Measurements from ENCODE around the gene GPR75.
"Not testable (repeated sequence)": the region's sequence is repeated elsewhere in the genome, so short reads cannot be mapped to it uniquely, and the experiment has no call there.

The GPR75 gene

DNA sequence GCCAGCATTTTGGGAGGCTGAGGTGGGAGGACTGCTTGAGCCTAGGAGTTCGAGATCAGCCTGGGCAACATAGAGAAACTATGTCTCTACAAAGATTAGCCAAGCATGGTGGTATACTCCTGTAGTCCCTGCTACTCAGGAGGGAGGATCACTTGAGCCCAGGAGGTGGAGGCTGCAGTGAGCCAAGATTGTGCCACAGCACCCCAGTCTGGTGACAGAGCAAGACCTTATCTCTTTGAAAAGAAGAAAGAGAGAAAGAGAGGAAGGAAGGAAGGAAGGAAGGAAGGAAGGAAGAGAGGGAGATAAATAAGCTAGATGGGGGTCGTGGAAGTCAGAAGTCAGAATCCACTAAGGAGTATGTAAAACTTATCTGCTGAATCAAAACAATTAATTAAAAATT, 16.2 kb downstream of the GPR75 start:
- in situ Hi-C loops (cut with MboI; ENCODE audit: low pct_unique_long_range_greater_than_20kb, low sequenced_read_pairs, unreplicated experiment), result no loop called here
- DNase-seq (ENCODE audit: low spot score), result no peak
- TF ChIP-seq, protein P1, sequence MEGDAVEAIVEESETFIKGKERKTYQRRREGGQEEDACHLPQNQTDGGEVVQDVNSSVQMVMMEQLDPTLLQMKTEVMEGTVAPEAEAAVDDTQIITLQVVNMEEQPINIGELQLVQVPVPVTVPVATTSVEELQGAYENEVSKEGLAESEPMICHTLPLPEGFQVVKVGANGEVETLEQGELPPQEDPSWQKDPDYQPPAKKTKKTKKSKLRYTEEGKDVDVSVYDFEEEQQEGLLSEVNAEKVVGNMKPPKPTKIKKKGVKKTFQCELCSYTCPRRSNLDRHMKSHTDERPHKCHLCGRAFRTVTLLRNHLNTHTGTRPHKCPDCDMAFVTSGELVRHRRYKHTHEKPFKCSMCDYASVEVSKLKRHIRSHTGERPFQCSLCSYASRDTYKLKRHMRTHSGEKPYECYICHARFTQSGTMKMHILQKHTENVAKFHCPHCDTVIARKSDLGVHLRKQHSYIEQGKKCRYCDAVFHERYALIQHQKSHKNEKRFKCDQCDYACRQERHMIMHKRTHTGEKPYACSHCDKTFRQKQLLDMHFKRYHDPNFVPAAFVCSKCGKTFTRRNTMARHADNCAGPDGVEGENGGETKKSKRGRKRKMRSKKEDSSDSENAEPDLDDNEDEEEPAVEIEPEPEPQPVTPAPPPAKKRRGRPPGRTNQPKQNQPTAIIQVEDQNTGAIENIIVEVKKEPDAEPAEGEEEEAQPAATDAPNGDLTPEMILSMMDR (IDR thresholded peaks at IDR 0.05; ENCODE audit: extremely low read depth, insufficient read depth, missing control alignments), result no peak

DNA sequence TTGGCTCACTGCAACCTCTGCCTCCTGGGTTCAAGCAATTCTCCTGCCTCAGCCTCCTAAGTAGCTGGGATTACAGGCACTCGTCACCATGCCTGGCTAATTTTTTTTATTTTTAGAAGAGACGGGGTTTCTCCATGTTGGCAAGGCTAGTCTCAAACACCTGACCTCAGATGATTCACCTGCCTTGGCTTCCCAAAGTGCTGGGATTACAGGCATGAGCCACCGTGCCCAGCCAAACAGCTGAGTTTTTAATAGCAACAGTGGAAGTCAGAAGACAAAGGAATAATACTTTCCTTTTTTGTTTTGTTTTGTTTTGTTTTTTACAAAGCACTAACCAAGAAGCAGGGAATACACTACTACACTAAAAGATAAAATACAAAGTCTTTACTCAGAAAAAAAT, 16.9 kb downstream of the GPR75 start:
- no peak for DNase-seq (ENCODE audit: low spot score)
- in situ Hi-C loops (cut with MboI; ENCODE audit: low pct_unique_long_range_greater_than_20kb, low sequenced_read_pairs, unreplicated experiment), result no loop called here

DNA sequence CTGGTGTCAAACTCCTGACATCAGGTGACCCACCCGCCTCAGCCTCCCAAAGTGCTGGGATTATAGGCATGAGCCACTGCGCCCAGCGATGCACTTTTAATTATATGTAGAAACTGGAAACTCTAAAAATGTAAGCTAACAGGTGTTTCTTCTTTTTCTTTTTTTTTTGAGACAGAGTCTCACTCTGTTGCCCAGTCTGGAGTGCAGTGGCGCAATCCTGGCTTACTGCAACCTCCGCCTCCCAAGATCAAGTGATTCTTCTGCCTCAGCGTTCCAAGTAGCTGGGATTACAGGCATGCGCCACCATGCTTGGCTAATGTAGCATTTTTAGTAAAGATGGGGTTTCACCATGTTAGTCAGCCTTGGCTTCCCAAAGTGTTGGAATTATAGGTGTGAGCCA, 18.1 kb downstream of the GPR75 start:
- DNase-seq (ENCODE audit: low spot score); in situ Hi-C loops (cut with MboI; ENCODE audit: low pct_unique_long_range_greater_than_20kb, low sequenced_read_pairs, unreplicated experiment): not testable (repeated sequence)

More for the DNA sequence above, 16.9 kb downstream of the GPR75 start:
- TF ChIP-seq, protein P1 (IDR thresholded peaks at IDR 0.05; ENCODE audit: extremely low read depth, insufficient read depth, missing control alignments), result no peak

DNA sequence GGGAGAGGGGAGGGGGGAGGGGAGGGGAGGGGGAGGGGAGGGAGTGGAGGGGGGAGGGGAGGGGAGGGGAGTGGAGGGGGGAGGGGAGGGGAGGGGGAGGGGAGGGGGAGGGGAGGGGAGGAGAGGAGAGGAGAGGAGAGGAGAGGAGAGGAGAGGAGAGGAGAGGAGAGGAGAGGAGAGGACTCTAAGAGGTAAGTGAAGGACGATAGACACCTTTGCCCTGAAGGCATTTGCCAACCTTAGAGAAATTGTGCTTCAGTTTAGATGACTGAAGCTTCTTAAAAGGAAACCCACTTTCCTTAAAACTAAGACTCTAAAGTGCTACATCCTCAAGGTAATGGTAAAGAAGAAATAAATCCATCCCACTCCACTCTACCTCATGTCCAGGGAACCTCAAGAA, 19.2 kb downstream of the GPR75 start:
- in situ Hi-C loops (cut with MboI; ENCODE audit: low pct_unique_long_range_greater_than_20kb, low sequenced_read_pairs, unreplicated experiment), result no loop called here
- no peak for DNase-seq (ENCODE audit: low spot score)

DNA sequence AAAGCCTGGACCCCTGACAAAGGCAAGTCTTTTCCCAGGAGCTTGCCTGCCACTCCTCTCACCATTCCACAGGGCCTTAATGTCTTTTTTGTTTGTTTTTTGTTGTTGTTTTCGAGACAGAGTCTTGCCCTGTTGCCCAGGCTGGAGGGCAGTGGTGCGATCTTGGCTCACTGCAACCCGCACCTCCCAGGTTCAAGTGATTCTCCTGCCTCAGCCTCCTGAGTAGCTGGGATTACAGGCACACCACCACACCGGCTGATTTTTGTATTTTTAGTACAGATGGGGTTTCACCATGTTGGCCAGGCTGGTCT, 29.8 kb downstream of the GPR75 start:
- DNase-seq (ENCODE audit: low spot score), result not testable (repeated sequence)

More for the DNA sequence above, 19.2 kb downstream of the GPR75 start:
- TF ChIP-seq, protein P1 (IDR thresholded peaks at IDR 0.05; ENCODE audit: extremely low read depth, insufficient read depth, missing control alignments), result no peak

DNA sequence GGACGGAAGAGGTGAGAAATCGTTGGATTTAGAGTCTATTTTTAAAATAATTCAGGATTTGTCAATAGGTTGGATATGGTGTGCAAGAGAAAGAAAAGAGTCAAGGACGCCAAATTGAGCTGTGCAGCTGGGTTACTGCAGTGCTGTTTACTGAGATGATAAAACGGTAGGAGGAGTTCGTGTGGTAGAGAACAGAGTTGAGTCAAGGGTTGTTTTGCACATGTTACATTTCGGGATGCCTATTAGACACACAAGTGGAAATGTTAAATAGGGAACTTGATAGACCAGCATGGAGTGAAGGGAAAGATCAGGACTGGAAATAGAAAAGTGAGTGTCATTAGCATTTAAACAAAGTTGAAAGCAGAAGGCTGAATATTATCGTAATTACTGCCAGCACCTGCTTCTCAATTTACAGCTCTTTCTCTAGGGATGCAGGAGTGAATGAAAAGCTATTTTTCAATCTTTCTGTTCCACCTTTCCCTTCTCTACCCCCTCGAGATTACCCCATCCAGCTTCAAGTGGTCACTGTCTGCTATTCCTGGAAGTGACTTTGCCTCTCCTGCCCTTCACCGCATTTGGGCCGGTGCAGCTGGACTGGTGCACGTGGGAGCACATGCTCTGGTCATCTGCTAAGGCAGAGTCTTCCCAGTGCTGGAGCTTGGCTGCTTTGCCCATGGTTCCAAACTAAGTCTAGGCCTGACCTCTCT, 30.3 kb downstream of the GPR75 start:
- no peak for DNase-seq (ENCODE audit: low spot score)
- TF ChIP-seq, protein P1 (IDR thresholded peaks at IDR 0.05; ENCODE audit: extremely low read depth, insufficient read depth, missing control alignments), result no peak
- in situ Hi-C loops (cut with MboI; ENCODE audit: low pct_unique_long_range_greater_than_20kb, low sequenced_read_pairs, unreplicated experiment), result no loop called here

More for the DNA sequence above, 29.8 kb downstream of the GPR75 start:
- in situ Hi-C loops (cut with MboI; ENCODE audit: low pct_unique_long_range_greater_than_20kb, low sequenced_read_pairs, unreplicated experiment), result not testable (repeated sequence)

DNA sequence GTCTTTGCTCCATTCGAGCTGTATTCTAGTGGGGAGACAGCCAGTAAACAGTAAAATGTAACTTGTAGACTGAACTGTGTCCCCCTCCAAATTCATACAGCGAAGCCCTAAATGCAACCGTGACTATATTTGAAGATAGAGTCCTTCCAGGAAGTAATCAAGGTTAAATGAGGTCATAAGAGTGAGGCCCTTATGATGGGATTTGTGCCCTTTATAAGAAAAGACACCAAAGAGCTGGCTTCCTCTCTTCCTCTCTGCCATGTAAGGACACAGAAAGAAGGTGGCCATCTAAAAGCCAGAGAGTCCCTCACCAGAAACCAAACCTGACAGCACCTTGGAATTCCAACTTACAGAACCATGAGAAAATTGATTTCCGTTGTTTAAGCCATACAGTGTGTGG, 31.4 kb downstream of the GPR75 start:
- in situ Hi-C loops (cut with MboI; ENCODE audit: low pct_unique_long_range_greater_than_20kb, low sequenced_read_pairs, unreplicated experiment), result no loop called here
- TF ChIP-seq, protein P1 (IDR thresholded peaks at IDR 0.05; ENCODE audit: extremely low read depth, insufficient read depth, missing control alignments), result no peak

More for the DNA sequence above, 31.4 kb downstream of the GPR75 start:
- DNase-seq (ENCODE audit: low spot score), result no peak

All from GM13977 (cell line).